Neuronal stem cell (in vitro differentiated cells): ENCODE results near the gene MED6.

Experiments
- DNase-seq: peaks from one replicate; pipeline ENCODE4 v3.0.0-alpha.2; 2013; ENCODE audit warnings: low spot score
- H2AFZ ChIP-seq: one replicate; pipeline ENCODE4 v1.6.1; 2013; ENCODE audit warnings: mild to moderate bottlenecking, low read length, inconsistent platforms
- H2AK5ac ChIP-seq: 2 replicates; pipeline ENCODE4 v1.6.1; 2013; ENCODE audit warnings: low read depth, mild to moderate bottlenecking, inconsistent platforms, low read length, moderate library complexity, mixed read lengths
- H2BK120ac ChIP-seq: 2 replicates; pipeline ENCODE4 v1.6.1; 2013; ENCODE audit warnings: low read depth, mild to moderate bottlenecking, inconsistent platforms, low read length, moderate library complexity, mixed read lengths
- H2BK12ac ChIP-seq: one replicate; pipeline ENCODE4 v1.6.1; 2013; ENCODE audit warnings: low read length, inconsistent platforms
- H2BK15ac ChIP-seq: 2 replicates; pipeline ENCODE4 v1.6.1; 2013; ENCODE audit warnings: mild to moderate bottlenecking, low read length, inconsistent platforms, mixed read lengths
- H2BK5ac ChIP-seq: one replicate; pipeline ENCODE4 v1.6.1; 2013; ENCODE audit warnings: inconsistent platforms, mild to moderate bottlenecking, low read length, moderate library complexity
- H3K14ac ChIP-seq: one replicate; pipeline ENCODE4 v1.6.1; 2013; ENCODE audit warnings: low read length, inconsistent platforms
- H3K18ac ChIP-seq: 2 replicates; pipeline ENCODE4 v1.6.1; 2013; ENCODE audit warnings: low read length, inconsistent platforms
- H3K23ac ChIP-seq: 2 replicates; pipeline ENCODE4 v1.6.1; 2013; ENCODE audit warnings: low read depth, mild to moderate bottlenecking, mixed read lengths, low read length, inconsistent platforms; ENCODE audit not compliant: poor library complexity
- H3K27ac ChIP-seq: replicated peaks from 3 replicates; pipeline ENCODE4 v1.5.1; 2013; ENCODE audit warnings: low read length, inconsistent platforms
- H3K27me3 ChIP-seq, 3 experiments: 2 replicates each; pipeline ENCODE4 v1.6.1; 2013; ENCODE audit warnings: low read length in 3 of 3, mild to moderate bottlenecking in 2 of 3, inconsistent platforms in 1 of 3, low read depth in 1 of 3, mixed read lengths in 1 of 3, moderate library complexity in 1 of 3; ENCODE audit not compliant: control insufficient read depth in 3 of 3, insufficient read depth in 3 of 3
- H3K36me3 ChIP-seq, 2 donors: replicated peaks in 1 of 2; 2 replicates each; pipeline ENCODE4 v1.6.1; 2013; ENCODE audit warnings: low read length in 2 of 2; ENCODE audit not compliant: control insufficient read depth in 2 of 2, insufficient read depth in 2 of 2
- H3K4ac ChIP-seq: 2 replicates; pipeline ENCODE4 v1.6.1; 2013; ENCODE audit warnings: inconsistent platforms, mild to moderate bottlenecking, low read length, moderate library complexity
- H3K4me1 ChIP-seq, 2 donors: 1 replicate in 1 of 2; 2 replicates in 1 of 2; pipeline ENCODE4 v1.6.1; 2013; ENCODE audit warnings: low read length in 2 of 2, low read depth in 1 of 2; ENCODE audit not compliant: control insufficient read depth in 2 of 2, insufficient read depth in 1 of 2
- H3K4me2 ChIP-seq: one replicate; pipeline ENCODE4 v1.6.1; 2013; ENCODE audit warnings: mild to moderate bottlenecking, low read length, inconsistent platforms; ENCODE audit not compliant: insufficient read depth, poor library complexity, severe bottlenecking
- H3K4me3 ChIP-seq, 2 donors: 2 replicates each; pipeline ENCODE4 v1.5.1; 2013; ENCODE audit warnings: low read length in 2 of 2, mild to moderate bottlenecking in 2 of 2, inconsistent platforms in 1 of 2, moderate library complexity in 1 of 2
- H3K79me1 ChIP-seq: one replicate; pipeline ENCODE4 v1.6.1; 2013; ENCODE audit warnings: low read depth, mild to moderate bottlenecking, inconsistent platforms, low read length, moderate library complexity
- H3K9ac ChIP-seq: one replicate; pipeline ENCODE4 v1.6.1; 2013; ENCODE audit warnings: mild to moderate bottlenecking, low read depth, low read length, inconsistent platforms; ENCODE audit not compliant: poor library complexity
- H3K9me3 ChIP-seq, 2 donors: replicated peaks in 1 of 2; 2 replicates each; pipeline versions ENCODE3 to v1.6.1; 2013; ENCODE audit warnings: low read length in 2 of 2, mild to moderate bottlenecking in 2 of 2, inconsistent platforms in 1 of 2, low read depth in 1 of 2, mixed read lengths in 1 of 2, moderate library complexity in 1 of 2; ENCODE audit not compliant: control insufficient read depth in 2 of 2, insufficient read depth in 1 of 2
- H4K8ac ChIP-seq: one replicate; pipeline ENCODE4 v1.6.1; 2013; ENCODE audit warnings: low read depth, mild to moderate bottlenecking, inconsistent platforms, low read length, moderate library complexity
- H4K91ac ChIP-seq: one replicate; pipeline ENCODE4 v1.6.1; 2013; ENCODE audit warnings: low read length, low read depth, mild to moderate bottlenecking, inconsistent platforms; ENCODE audit not compliant: poor library complexity
- WGBS, 2 donors: extraction: QIAGEN DNeasy Blood & Tissue Kit; methylation state at CpG; one replicate each; pipeline ENCODE4 v1.1.7; 2013; ENCODE audit warnings: missing lambda C conversion rate in 2 of 2, mixed read lengths in 1 of 2; ENCODE audit not compliant: insufficient read length in 2 of 2, insufficient replicate concordance in 1 of 2; ENCODE audit errors: extremely low coverage in 2 of 2; 5-methylcytosine and 5-hydroxymethylcytosine counted together

MED6 gene

GRCh38 chr14:70585231-70585630 is 15.2 kb downstream of the MED6 start:
- H3K27ac ChIP-seq = no peak overlapping the region
- H3K4me3 ChIP-seq = no peak overlapping the region
- H3K18ac ChIP-seq = no peak overlapping the region
- H3K79me1 ChIP-seq = no peaks in the 10 kb centered on the region
- H2BK5ac ChIP-seq = no peak overlapping the region
- H3K9me3 ChIP-seq = peaks cover 0 to 1% of the 10 kb centered on the region in 2 donors
- WGBS, 2 donors = no CpG with 5 or more reads among the region's 3 CpGs
- H2AK5ac ChIP-seq = no peak overlapping the region
- H2BK12ac ChIP-seq = no peak overlapping the region
- H2BK15ac ChIP-seq = no peak overlapping the region
- no peak overlapping the region for H4K8ac ChIP-seq
- H2BK120ac ChIP-seq = no peak overlapping the region
- no peaks in the 10 kb centered on the region for H3K27me3 ChIP-seq
- peaks cover 22 to 96% of the 10 kb centered on the region in 2 donors for H3K36me3 ChIP-seq
- H3K4ac ChIP-seq = no peak overlapping the region
- H3K23ac ChIP-seq = no peak overlapping the region
- no peak overlapping the region for H3K9ac ChIP-seq
- H3K4me1 ChIP-seq = no peaks in the 10 kb centered on the region
- DNase-seq = no peak
- H3K4me2 ChIP-seq = no peak overlapping the region
- no peak overlapping the region for H4K91ac ChIP-seq
- H3K14ac ChIP-seq = no peak overlapping the region
- no peak overlapping the region for H2AFZ ChIP-seq

- Histone ChIP-seq H3K23ac (no peak overlapping the region), H3K4ac (no peak overlapping the region), H2BK12ac (no peak overlapping the region), H2AFZ (no peak overlapping the region), H3K9ac (no peak overlapping the region), H3K4me3 (no peak overlapping the region), H3K4me2 (no peak overlapping the region), H2BK15ac (no peak overlapping the region), H4K8ac (no peak overlapping the region), H3K18ac (no peak overlapping the region), H3K9me3 (peaks cover 0 to 10% of the 10 kb centered on the region in 2 donors), H3K4me1 (peaks cover 0 to 2% of the 10 kb centered on the region in 2 donors), H4K91ac (no peak overlapping the region), H2AK5ac (no peak overlapping the region), H3K36me3 (peaks cover 3 to 38% of the 10 kb centered on the region in 2 donors), H3K14ac (no peak overlapping the region), H2BK120ac (no peak overlapping the region), H3K27me3 (no peaks in the 10 kb centered on the region), H3K79me1 (no peaks in the 10 kb centered on the region), H3K27ac (no peak overlapping the region), H2BK5ac (no peak overlapping the region)
- no CpG with 5 or more reads among the region's 2 CpGs for WGBS, 2 donors
- DNase-seq = no peak
These were observed 23.6 kb downstream of the MED6 start for GRCh38 chr14:70576891-70577290.

- no peak overlapping the region for H3K27ac ChIP-seq
- no peak overlapping the region for H2BK5ac ChIP-seq
- no peak overlapping the region for H3K23ac ChIP-seq
- H3K4ac ChIP-seq = no peak overlapping the region
- H3K4me3 ChIP-seq = no peak overlapping the region
- no peak overlapping the region for H2BK12ac ChIP-seq
- WGBS, 2 donors = no CpG with 5 or more reads among the region's 1 CpG
- no peak overlapping the region for H2AFZ ChIP-seq
- no peaks in the 10 kb centered on the region for H3K27me3 ChIP-seq
- peaks cover 0 to 2% of the 10 kb centered on the region in 2 donors for H3K4me1 ChIP-seq
- H2BK120ac ChIP-seq = no peak overlapping the region
- H3K18ac ChIP-seq = no peak overlapping the region
- H2BK15ac ChIP-seq = no peak overlapping the region
- H4K91ac ChIP-seq = no peak overlapping the region
- peaks cover 0 to 4% of the 10 kb centered on the region in 2 donors for H3K9me3 ChIP-seq
- no peak overlapping the region for H3K9ac ChIP-seq
- no peaks in the 10 kb centered on the region for H3K79me1 ChIP-seq
- no peak overlapping the region for H2AK5ac ChIP-seq
- no peak overlapping the region for H4K8ac ChIP-seq
- peaks cover 0 to 9% of the 10 kb centered on the region in 2 donors for H3K36me3 ChIP-seq
- H3K14ac ChIP-seq = no peak overlapping the region
- H3K4me2 ChIP-seq = no peak overlapping the region
- DNase-seq = no peak
These were observed 27.4 kb downstream of the MED6 start for GRCh38 chr14:70573050-70573449.

GRCh38 chr14:70571139-70571538 is 29.3 kb downstream of the MED6 start:
- DNase-seq = no peak

More at GRCh38 chr14:70571139-70571538, 29.3 kb downstream of the MED6 start:
- Histone ChIP-seq H4K8ac (no peak overlapping the region), H2AK5ac (no peak overlapping the region), H3K18ac (no peak overlapping the region), H3K9ac (no peak overlapping the region), H3K9me3 (peaks cover 0 to 6% of the 10 kb centered on the region in 2 donors), H3K14ac (no peak overlapping the region), H2BK120ac (no peak overlapping the region), H2BK15ac (no peak overlapping the region), H4K91ac (no peak overlapping the region), H3K4ac (no peak overlapping the region), H3K36me3 (peaks cover 0 to 22% of the 10 kb centered on the region in 2 donors), H3K4me2 (no peak overlapping the region), H3K23ac (no peak overlapping the region), H2BK5ac (no peak overlapping the region), H3K27me3 (no peaks in the 10 kb centered on the region), H3K4me1 (no peaks in the 10 kb centered on the region), H3K4me3 (no peak overlapping the region), H3K79me1 (peaks cover 2% of the 10 kb centered on the region), H2AFZ (no peak overlapping the region), H3K27ac (no peak overlapping the region), H2BK12ac (no peak overlapping the region)
- WGBS, 2 donors = no CpG with 5 or more reads among the region's 2 CpGs
